ENCODE measurements around the gene ALG11.

DNA sequence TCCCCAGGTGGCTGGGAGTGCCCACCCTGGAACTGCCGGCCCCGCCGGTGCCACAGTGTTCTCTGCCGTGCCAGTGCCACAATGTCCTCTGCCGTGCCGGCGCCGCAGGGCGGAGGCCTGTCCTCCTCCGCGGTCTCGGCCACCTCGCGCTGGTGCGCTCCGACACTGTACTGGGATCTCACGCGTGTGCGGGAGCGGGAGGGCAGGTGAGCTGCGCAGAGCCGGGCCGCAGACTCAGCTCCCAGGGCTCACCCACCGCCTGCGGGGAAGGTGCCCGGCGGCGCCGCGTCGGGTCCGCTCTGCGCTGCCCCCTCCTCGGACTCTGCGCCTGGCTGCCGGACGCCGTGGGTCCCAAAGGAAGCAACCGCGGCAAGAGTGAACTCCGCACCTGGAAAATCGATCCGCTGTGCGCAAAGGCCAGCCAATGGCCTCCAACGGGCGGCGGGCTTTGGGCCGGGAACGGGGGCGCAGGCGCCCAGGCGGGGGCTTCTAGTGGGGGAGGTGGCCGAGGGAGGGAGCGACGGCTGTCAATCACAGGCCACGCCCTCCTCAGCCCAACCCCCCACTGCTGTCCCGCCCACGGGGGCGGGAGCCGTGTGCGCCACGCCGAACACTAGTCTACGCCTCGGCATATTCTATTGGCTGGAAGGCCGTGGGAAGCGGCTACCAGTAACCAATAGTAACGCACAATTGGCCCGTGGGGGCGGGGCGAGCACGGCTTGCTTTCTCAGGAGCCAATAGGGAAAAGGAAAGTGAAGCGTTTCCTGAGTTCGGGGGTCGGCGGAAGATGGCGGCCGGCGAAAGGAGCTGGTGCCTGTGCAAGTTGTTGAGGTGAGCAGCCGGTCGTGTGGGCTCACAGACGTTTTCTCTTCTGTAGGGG, at the start of gene ALG11:
- TF ChIP-seq MXI1 (conservative IDR thresholded peaks at IDR 0.05; ENCODE audit: poor library complexity, severe bottlenecking) (peak; percentile 84), TAF1 (IDR thresholded peaks at IDR 0.05; ENCODE audit: low read depth) (no peak), EZH2 (IDR thresholded peaks at IDR 0.05; ENCODE audit: borderline replicate concordance, insufficient read depth, low read length, poor library complexity, severe bottlenecking) (no peak), POLR2AphosphoS5 (IDR thresholded peaks at IDR 0.05) (peak; percentile 89)
- TF ChIP-seq, protein P1, sequence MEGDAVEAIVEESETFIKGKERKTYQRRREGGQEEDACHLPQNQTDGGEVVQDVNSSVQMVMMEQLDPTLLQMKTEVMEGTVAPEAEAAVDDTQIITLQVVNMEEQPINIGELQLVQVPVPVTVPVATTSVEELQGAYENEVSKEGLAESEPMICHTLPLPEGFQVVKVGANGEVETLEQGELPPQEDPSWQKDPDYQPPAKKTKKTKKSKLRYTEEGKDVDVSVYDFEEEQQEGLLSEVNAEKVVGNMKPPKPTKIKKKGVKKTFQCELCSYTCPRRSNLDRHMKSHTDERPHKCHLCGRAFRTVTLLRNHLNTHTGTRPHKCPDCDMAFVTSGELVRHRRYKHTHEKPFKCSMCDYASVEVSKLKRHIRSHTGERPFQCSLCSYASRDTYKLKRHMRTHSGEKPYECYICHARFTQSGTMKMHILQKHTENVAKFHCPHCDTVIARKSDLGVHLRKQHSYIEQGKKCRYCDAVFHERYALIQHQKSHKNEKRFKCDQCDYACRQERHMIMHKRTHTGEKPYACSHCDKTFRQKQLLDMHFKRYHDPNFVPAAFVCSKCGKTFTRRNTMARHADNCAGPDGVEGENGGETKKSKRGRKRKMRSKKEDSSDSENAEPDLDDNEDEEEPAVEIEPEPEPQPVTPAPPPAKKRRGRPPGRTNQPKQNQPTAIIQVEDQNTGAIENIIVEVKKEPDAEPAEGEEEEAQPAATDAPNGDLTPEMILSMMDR (IDR thresholded peaks at IDR 0.05; ENCODE audit: poor library complexity, severe bottlenecking) = no peak
